Inferior parietal cortex (tissue), 1 donor: ENCODE results near the gene LEKR1.
"Not testable (repeated sequence)": the region's sequence is repeated elsewhere in the genome, so short reads cannot be mapped to it uniquely, and the experiment has no call there.

Experiments used
- DNase-seq: peaks from one replicate; pipeline ENCODE4 v3.0.0-alpha.2; 2016; ENCODE audit errors: extremely low spot score

LEKR1 gene

GRCh38 chr3:156826144-156826895 lies at the start of gene LEKR1:
Gene LEKR1, plus strand, starts transcription at chr3:156826353. Its CDS starts 2,977 bp downstream, at chr3:156829330.
- DNase-seq = peak; percentile 75

GRCh38 chr3:156776871-156777270 lies 49.3 kb upstream of the LEKR1 start:
- no peak for DNase-seq

GRCh38 chr3:156781310-156782230 lies 44.6 kb upstream of the LEKR1 start:
- DNase-seq = no peak

- DNase-seq = no peak
These were observed 43.8 kb upstream of the LEKR1 start for GRCh38 chr3:156782319-156782718.

GRCh38 chr3:156782921-156783320 lies 43.2 kb upstream of the LEKR1 start:
- no peak for DNase-seq

GRCh38 chr3:156787001-156787400 lies 39.2 kb upstream of the LEKR1 start:
- DNase-seq = no peak

GRCh38 chr3:156787926-156788663 lies 38.1 kb upstream of the LEKR1 start:
- no peak for DNase-seq

GRCh38 chr3:156788846-156789245 lies 37.3 kb upstream of the LEKR1 start:
- no peak for DNase-seq

GRCh38 chr3:156790156-156790555 lies 36.0 kb upstream of the LEKR1 start:
- DNase-seq = no peak

GRCh38 chr3:156792114-156792513 lies 34.0 kb upstream of the LEKR1 start:
- DNase-seq = no peak

GRCh38 chr3:156792536-156792935 lies 33.6 kb upstream of the LEKR1 start:
- DNase-seq = no peak

GRCh38 chr3:156792945-156793344 lies 33.2 kb upstream of the LEKR1 start:
- DNase-seq = no peak

- no peak for DNase-seq
These were observed 32.8 kb upstream of the LEKR1 start for GRCh38 chr3:156793400-156793799.

GRCh38 chr3:156793851-156794250 lies 32.3 kb upstream of the LEKR1 start:
- no peak for DNase-seq

- DNase-seq = no peak
These were observed 30.2 kb upstream of the LEKR1 start for GRCh38 chr3:156795890-156796481.

- DNase-seq = no peak
These were observed 28.8 kb upstream of the LEKR1 start for GRCh38 chr3:156797368-156797767.

- DNase-seq = not testable (repeated sequence)
These were observed 25.9 kb upstream of the LEKR1 start for GRCh38 chr3:156800287-156800686.

GRCh38 chr3:156801746-156802145 lies 24.4 kb upstream of the LEKR1 start:
- DNase-seq = no peak

GRCh38 chr3:156802821-156803606 lies 23.1 kb upstream of the LEKR1 start:
- no peak for DNase-seq

- DNase-seq = no peak
These were observed 22.0 kb upstream of the LEKR1 start for GRCh38 chr3:156803952-156804741.
